ENCODE data around the gene SRL. TPM values are rescaled to one million over a fixed set of nuclear protein-coding genes. Genes with fewer than 3 reads are reported as not detected.
A peak's percentile ranks its signal among the peaks of the same experiment; 100 is the strongest.

SRL gene
- total RNA-seq, 1 experiment from 2014 or later: not detected

DNA sequence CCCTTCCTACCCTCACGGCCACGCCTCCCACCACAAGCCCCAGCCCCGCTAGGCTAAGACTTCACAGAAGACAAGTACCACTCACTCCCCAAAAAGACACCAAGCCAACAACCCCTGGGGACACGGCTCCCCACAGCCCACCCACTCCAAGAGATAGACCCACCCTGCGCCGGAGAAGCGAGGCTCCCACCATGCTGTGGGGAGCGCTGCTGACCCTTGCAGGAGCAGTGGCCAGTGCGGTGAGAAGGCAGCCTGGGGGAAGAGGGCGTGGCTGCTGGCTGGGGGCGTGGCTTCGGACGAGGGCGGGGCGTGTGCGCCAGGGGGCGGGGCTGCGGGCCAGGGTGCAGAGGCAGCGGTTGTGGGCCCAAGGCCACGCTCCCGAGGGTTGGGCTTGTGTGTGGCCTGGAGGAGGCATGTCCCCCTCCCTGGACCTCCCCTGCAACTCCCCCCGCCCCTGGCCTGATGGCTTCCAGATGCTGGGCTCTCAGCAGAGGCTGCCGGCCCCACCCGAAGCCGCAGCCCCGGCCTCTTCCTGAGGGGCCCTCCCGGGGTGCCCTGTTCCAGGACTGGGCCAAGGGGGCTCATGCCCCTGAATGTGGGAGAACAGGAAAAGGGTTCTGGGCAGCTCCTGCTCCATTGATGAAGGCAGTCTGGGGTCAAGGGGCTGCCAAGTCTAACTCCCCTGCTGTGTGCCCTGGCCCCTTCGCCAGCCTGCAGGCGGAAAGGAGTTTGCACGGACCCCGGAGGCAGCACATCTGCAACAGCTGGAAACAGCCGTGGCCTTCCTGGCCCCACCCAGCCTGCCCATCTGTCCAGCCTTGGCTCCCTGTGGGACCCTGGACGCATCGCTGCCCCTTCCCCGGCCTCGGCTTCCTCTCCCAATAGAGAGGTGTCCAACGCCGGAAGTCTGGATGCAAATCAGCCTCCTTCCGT lies 21.9 kb upstream of the SRL start:
- intact Hi-C loops (cut with micrococcal nuclease; ENCODE audit: unreplicated experiment): no loop called here
- in situ Hi-C loops (cut with HindIII; ENCODE audit: low pct_unique_long_range_greater_than_20kb, low sequenced_read_pairs): no loop called here
- ChIA-PET CTCF (interaction anchor here (0.6 kb wide), 1 partner anchor 9 kb away, joined by 3 read pairs; the partner anchor contains the start of gene TFAP4), POLR2A (no interaction called here)
- Histone ChIP-seq H3K27ac (ENCODE audit: low read length) (no peak overlapping the region), H3K4me1 (ENCODE audit: control insufficient read depth, insufficient read depth, low read length) (0 out of 2 replicates have a peak, but pooled peaks cover 4% of the 10 kb centered on the region), H3K4me3 (ENCODE audit: low read depth in 2 of 2, low read length in 2 of 2) (no peak overlapping the region), H3K27me3 (ENCODE audit: control insufficient read depth, insufficient read depth, low read length) (no peaks in the 10 kb centered on the region), H3K9me3 (ENCODE audit: control insufficient read depth, insufficient read depth, low read depth, low read length) (no peaks in the 10 kb centered on the region), H3K36me3 (ENCODE audit: control insufficient read depth, insufficient read depth, low read length) (no peaks in the 10 kb centered on the region)
- DNase-seq (ENCODE audit: low read depth, low spot score): no peak
- no TSS peak for BruUV-seq (replicated peaks)
- peak; percentile 68 for ATAC-seq
- TF ChIP-seq TCF7L2 (IDR thresholded peaks at IDR 0.05; ENCODE audit: low read depth, low read length) (no peak), POLR2AphosphoS5 (IDR thresholded peaks at IDR 0.05; ENCODE audit: low read depth, low read length) (no peak), REST (IDR thresholded peaks at IDR 0.05; ENCODE audit: insufficient read depth in 1 of 2, low read depth in 2 of 2, low read length in 1 of 2) (no peak), SIN3A (IDR thresholded peaks at IDR 0.05; ENCODE audit: borderline replicate concordance, insufficient read depth, low read depth, low read length) (no peak)
- TF ChIP-seq, protein P1, sequence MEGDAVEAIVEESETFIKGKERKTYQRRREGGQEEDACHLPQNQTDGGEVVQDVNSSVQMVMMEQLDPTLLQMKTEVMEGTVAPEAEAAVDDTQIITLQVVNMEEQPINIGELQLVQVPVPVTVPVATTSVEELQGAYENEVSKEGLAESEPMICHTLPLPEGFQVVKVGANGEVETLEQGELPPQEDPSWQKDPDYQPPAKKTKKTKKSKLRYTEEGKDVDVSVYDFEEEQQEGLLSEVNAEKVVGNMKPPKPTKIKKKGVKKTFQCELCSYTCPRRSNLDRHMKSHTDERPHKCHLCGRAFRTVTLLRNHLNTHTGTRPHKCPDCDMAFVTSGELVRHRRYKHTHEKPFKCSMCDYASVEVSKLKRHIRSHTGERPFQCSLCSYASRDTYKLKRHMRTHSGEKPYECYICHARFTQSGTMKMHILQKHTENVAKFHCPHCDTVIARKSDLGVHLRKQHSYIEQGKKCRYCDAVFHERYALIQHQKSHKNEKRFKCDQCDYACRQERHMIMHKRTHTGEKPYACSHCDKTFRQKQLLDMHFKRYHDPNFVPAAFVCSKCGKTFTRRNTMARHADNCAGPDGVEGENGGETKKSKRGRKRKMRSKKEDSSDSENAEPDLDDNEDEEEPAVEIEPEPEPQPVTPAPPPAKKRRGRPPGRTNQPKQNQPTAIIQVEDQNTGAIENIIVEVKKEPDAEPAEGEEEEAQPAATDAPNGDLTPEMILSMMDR (IDR thresholded peaks at IDR 0.05): no peak

DNA sequence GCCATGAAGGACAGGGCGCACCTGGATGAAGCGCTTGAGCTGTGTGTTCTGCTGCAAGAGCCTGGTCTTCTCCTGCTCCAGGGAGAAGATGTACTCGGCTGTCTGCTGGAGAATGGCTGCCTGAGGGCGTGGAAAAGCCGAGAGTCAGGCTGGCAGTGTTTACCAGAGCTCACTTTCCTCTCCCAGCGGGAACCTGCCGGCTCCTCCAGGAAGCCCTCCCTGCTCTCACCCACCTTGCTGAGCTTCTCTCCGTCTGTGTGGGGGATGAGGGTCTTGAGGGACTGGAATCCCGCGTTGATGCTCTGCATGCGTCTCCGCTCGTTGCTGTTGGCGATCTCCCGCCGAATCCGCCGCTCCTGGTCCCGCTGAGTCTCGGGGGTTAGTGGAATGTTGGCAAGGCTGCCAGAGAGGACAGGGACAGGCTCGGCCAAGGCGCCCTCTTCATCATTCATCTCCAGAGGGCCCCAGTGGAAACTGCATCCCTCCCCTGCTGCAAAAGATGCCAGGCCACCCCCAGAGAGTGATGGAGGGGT lies 20.5 kb upstream of the SRL start:
- DNase-seq (ENCODE audit: low read depth, low spot score) (no peak), ATAC-seq (no peak)
- Histone ChIP-seq H3K27me3 (ENCODE audit: control insufficient read depth, insufficient read depth, low read length) (no peaks in the 10 kb centered on the region), H3K4me3 (ENCODE audit: low read depth in 2 of 2, low read length in 2 of 2) (no peak overlapping the region), H3K9me3 (ENCODE audit: control insufficient read depth, insufficient read depth, low read depth, low read length) (no peaks in the 10 kb centered on the region), H3K4me1 (ENCODE audit: control insufficient read depth, insufficient read depth, low read length) (0 out of 2 replicates have a peak, but pooled peaks cover 4% of the 10 kb centered on the region), H3K36me3 (ENCODE audit: control insufficient read depth, insufficient read depth, low read length) (no peaks in the 10 kb centered on the region), H3K27ac (ENCODE audit: low read length) (no peak overlapping the region)
- BruUV-seq (replicated peaks): no TSS peak
- intact Hi-C loops (cut with micrococcal nuclease; ENCODE audit: unreplicated experiment): no loop called here
- in situ Hi-C loops (cut with HindIII; ENCODE audit: low pct_unique_long_range_greater_than_20kb, low sequenced_read_pairs): no loop called here
- CTCF ChIA-PET: interaction anchor here (0.6 to 1.4 kb wide), 3 partner anchors 9 to 76 kb away, joined by 3 to 4 read pairs (median 4); no protein-coding TSS in a partner anchor
- POLR2A ChIA-PET: no interaction called here
- no peak for TF ChIP-seq TCF7L2 (IDR thresholded peaks at IDR 0.05; ENCODE audit: low read depth, low read length)
- TF ChIP-seq POLR2AphosphoS5 (IDR thresholded peaks at IDR 0.05; ENCODE audit: low read depth, low read length): no peak
- TF ChIP-seq, protein P1 (IDR thresholded peaks at IDR 0.05): no peak
- TF ChIP-seq REST (IDR thresholded peaks at IDR 0.05; ENCODE audit: insufficient read depth in 1 of 2, low read depth in 2 of 2, low read length in 1 of 2): no peak
